ENCODE results near the gene TSPAN5.

GRCh38 chr4:98504091-98504490, 154.3 kb downstream of the TSPAN5 start:
- TF ChIP-seq CTCF (tag by site-specific recombination; IDR thresholded peaks at IDR 0.05) (no peak), ZNF639 (tag by site-specific recombination; IDR thresholded peaks at IDR 0.05) (no peak), ZNF777 (tag by site-specific recombination; IDR thresholded peaks at IDR 0.05; ENCODE audit: borderline replicate concordance) (no peak), MZF1 (tag by site-specific recombination; IDR thresholded peaks at IDR 0.05; ENCODE audit: borderline replicate concordance) (no peak), ZSCAN5A (tag by site-specific recombination; IDR thresholded peaks at IDR 0.05) (no peak)

Measured in HEK293 (cell line).